Lung (tissue), 12 donors: ENCODE measurements around the gene PLXND1. TPM values are rescaled to one million over a fixed set of nuclear protein-coding genes. Genes with fewer than 3 reads are reported as not detected.

ENCODE experiments used
- ATAC-seq: fragments of 200-7000 bp; cut with Tn5 transposase; one replicate; pipeline ENCODE4 v1.9.1; 2020; ENCODE audit warnings: moderate number of reproducible peaks; ENCODE audit not compliant: insufficient read depth, low FRiP score
- DNase-seq, 3 donors: peaks; one replicate each; pipeline ENCODE4 v3.0.0-alpha.2; 2013 to 2017
- H3K27ac ChIP-seq, 2 donors: one replicate each; pipeline ENCODE4 v1.5.1; 2013; ENCODE audit warnings: mild to moderate bottlenecking in 2 of 2, moderate library complexity in 2 of 2, control low read depth in 1 of 2, inconsistent platforms in 1 of 2, low read depth in 1 of 2, low read length in 1 of 2
- H3K27me3 ChIP-seq, 3 donors: one replicate each; pipeline ENCODE4 v1.5.1; 2013; ENCODE audit warnings: low read length in 2 of 3; ENCODE audit not compliant: control insufficient read depth in 3 of 3, insufficient read depth in 3 of 3
- H3K36me3 ChIP-seq, 4 donors: one replicate each; pipeline ENCODE4 v1.5.1; 2013; ENCODE audit warnings: low read length in 4 of 4, mild to moderate bottlenecking in 1 of 4, moderate library complexity in 1 of 4; ENCODE audit not compliant: control insufficient read depth in 4 of 4, insufficient read depth in 4 of 4
- H3K4me1 ChIP-seq, 5 donors: one replicate each; pipeline ENCODE4 v1.5.1; 2013; ENCODE audit warnings: low read length in 5 of 5, mild to moderate bottlenecking in 2 of 5, moderate library complexity in 1 of 5; ENCODE audit not compliant: control insufficient read depth in 5 of 5, insufficient read depth in 5 of 5
- H3K4me3 ChIP-seq: one replicate; pipeline ENCODE4 v1.5.1; 2013; ENCODE audit warnings: mild to moderate bottlenecking, control low read depth, moderate library complexity
- H3K9ac ChIP-seq, 2 donors: one replicate each; pipeline ENCODE4 v1.5.1; 2013; ENCODE audit warnings: low read length in 2 of 2, control low read depth in 1 of 2; ENCODE audit not compliant: insufficient read depth in 1 of 2
- H3K9me3 ChIP-seq, 4 donors: one replicate each; pipeline ENCODE4 v1.5.1; 2013; ENCODE audit warnings: low read length in 3 of 4, mild to moderate bottlenecking in 1 of 4, moderate library complexity in 1 of 4; ENCODE audit not compliant: control insufficient read depth in 4 of 4, insufficient read depth in 3 of 4
- WGBS, 2 donors: extraction: QIAGEN DNeasy Blood & Tissue Kit; methylation state at CpG; one replicate each; pipeline ENCODE4 v1.1.7; 2013; 5-methylcytosine and 5-hydroxymethylcytosine counted together
- polyA plus RNA-seq, 2 donors: library from polyadenylated mRNA; stranded (reverse); fragments of 200-250 nt; gene quantifications; one replicate each; pipeline ENCODE4 v1.2.1, GENCODE V29; 2013
- total RNA-seq, 2 donors: library from RNA; depleted of rRNA in 1 of 2; stranded (reverse); fragments of >200 nt in 1 of 2; gene quantifications; one replicate each; pipeline ENCODE4 v1.2.1, GENCODE V29; 2014 to 2021
- TF ChIP-seq, protein P1 (sequence below): IDR thresholded peaks from 2 replicates; pipeline ENCODE4 v1.5.1; 2012; ENCODE audit warnings: mild to moderate bottlenecking; ENCODE audit errors: control extremely low read depth, extremely low read depth
- donor health status: control.
- donor health status: control.
- donor health status: Bipolar disorder and iron deficiency.
- donor health status: healthy.
- donor health status: DM: yes; HTN: yes; CAD: no.

PLXND1 gene
- total and polyA plus RNA-seq, 4 donors = 128 to 233 (median 180) TPM

DNA sequence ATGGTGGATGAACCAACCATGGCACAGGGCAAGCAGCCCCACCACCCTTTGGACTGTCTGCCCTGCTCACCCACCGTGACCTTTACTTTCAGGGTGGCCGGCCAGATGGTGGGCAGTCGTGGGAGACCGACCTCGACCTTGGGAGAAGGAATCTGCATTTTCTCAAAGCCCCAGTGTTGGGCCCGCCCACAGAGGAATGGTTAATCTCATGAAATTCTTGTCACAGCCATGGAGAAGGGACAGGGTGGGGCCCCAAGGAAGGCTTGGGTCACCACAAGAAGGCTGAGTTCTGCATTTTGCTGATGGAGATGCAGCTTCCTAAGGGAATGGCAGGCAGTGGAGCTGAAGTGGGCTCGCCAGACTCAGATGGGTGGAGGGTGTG, 2.9 kb downstream of the PLXND1 start:
- DNase-seq = no peak
- no peaks in the 10 kb centered on the region for H3K9me3 ChIP-seq
- H3K36me3 ChIP-seq = no peaks in the 10 kb centered on the region
- peak overlapping the region; percentile 73 for H3K4me3 ChIP-seq
- peak overlapping the region; percentile 82 to 90 for H3K27ac ChIP-seq
- WGBS, 2 donors = 44 to 55% methylated on average over 7 of the region's 7 CpGs
- TF ChIP-seq, protein P1, sequence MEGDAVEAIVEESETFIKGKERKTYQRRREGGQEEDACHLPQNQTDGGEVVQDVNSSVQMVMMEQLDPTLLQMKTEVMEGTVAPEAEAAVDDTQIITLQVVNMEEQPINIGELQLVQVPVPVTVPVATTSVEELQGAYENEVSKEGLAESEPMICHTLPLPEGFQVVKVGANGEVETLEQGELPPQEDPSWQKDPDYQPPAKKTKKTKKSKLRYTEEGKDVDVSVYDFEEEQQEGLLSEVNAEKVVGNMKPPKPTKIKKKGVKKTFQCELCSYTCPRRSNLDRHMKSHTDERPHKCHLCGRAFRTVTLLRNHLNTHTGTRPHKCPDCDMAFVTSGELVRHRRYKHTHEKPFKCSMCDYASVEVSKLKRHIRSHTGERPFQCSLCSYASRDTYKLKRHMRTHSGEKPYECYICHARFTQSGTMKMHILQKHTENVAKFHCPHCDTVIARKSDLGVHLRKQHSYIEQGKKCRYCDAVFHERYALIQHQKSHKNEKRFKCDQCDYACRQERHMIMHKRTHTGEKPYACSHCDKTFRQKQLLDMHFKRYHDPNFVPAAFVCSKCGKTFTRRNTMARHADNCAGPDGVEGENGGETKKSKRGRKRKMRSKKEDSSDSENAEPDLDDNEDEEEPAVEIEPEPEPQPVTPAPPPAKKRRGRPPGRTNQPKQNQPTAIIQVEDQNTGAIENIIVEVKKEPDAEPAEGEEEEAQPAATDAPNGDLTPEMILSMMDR = no peak
- no peak overlapping the region for H3K9ac ChIP-seq
- H3K4me1 ChIP-seq = peaks cover 0 to 54% (median 28%) of the 10 kb centered on the region in 5 donors
- H3K27me3 ChIP-seq = no peaks in the 10 kb centered on the region
- ATAC-seq = no peak

DNA sequence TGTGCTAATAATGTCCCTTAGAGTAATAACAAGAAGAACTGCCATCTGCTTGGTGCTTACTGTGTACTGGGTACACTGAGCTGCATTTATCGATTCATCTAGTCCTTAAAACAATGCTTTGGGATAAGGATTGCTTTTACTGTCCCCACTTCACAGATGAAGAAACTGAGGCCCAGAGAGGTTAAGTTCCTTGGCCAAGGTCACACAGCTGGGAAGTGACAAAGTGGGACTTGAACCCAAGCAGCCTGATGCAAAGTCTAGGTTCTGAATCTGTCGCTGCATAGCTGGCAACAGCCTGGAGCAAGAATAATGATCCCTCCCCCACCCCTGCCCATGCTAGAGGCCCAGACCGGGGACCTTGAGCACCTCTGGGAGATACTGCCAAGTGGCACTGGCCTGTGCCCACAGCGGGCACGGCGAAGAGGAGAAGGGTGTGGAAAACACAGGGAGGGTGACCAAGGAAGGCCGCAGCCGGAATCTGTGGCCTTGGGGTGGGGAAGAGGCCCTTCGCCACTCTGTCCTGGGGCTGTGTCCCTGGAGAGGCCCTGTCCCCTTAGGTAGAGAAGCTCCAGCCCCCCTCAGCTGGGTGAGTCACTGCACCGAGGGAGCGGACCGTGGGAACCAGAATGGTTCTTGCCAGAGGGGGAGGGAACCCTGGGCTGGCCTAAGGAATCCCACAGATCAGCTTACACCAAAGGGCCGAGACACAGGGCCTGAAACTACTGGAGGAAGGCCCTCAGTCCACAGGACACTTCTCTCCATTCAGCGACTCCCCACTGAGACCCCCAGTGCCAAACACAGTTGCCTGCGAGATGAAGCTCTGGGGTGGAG, 3.5 kb downstream of the PLXND1 start:
- DNase-seq = peak; percentile 67 to 86 (median 72)

DNA sequence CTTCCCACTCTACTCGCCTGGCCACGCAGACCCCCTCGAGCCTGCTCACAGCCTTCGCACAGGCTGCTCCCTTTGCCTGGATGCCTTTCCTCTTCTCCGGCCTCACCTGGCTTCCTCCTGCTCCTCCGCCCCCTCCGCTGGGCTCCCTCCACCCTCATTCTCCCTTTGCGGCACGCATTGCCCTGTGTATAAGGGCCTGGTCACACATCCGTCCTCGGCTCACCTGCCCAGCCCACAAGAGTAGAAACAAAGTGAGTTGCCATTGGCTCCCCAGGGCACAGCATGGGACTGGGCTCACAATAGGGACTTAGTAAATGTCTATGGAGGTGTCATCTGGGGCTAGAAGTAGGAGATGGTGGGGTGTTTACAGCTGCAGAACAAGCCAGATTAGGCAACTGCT, 4.2 kb downstream of the PLXND1 start:
- TF ChIP-seq, protein P1 = no peak
- Histone ChIP-seq H3K4me1 (peaks cover 0 to 54% (median 34%) of the 10 kb centered on the region in 5 donors), H3K9me3 (no peaks in the 10 kb centered on the region), H3K27me3 (no peaks in the 10 kb centered on the region), H3K36me3 (no peaks in the 10 kb centered on the region), H3K9ac (peak overlapping the region in 1 of 2 donors; percentile 61), H3K27ac (peak overlapping the region; percentile 4 to 90), H3K4me3 (no peak overlapping the region)
- ATAC-seq = no peak
- no peak for DNase-seq
- WGBS, 2 donors = 63 to 76% methylated on average over 11 of the region's 11 CpGs

More for the DNA sequence above, 3.5 kb downstream of the PLXND1 start:
- H3K27me3 ChIP-seq = no peaks in the 10 kb centered on the region
- peak overlapping the region; percentile 17 for H3K4me3 ChIP-seq
- no peaks in the 10 kb centered on the region for H3K36me3 ChIP-seq
- peak overlapping the region; percentile 82 to 90 for H3K27ac ChIP-seq
- H3K9ac ChIP-seq = peak overlapping the region in 1 of 2 donors; percentile 61
- TF ChIP-seq, protein P1 = no peak
- WGBS, 2 donors = 34 to 60% methylated on average over 12 to 15 of the region's 15 CpGs
- peak; percentile 16 for ATAC-seq
- H3K4me1 ChIP-seq = peaks cover 0 to 54% (median 33%) of the 10 kb centered on the region in 5 donors
- H3K9me3 ChIP-seq = no peaks in the 10 kb centered on the region
